HCT116 (cell line): ENCODE measurements around the gene RASSF5.

Source experiments
- CEBPB ChIP-seq: IDR thresholded peaks from 2 replicates; pipeline ENCODE4 v1.6.1; 2012; ENCODE audit warnings: low read depth
- EZH2 ChIP-seq: fragments of 200-600 bp; sonication (generic); IDR thresholded peaks from 2 replicates; pipeline ENCODE4 v1.6.1; 2017; ENCODE audit warnings: antibody characterized with exemption, mixed run types
- EZH2phosphoT487 ChIP-seq: fragments of 200-600 bp; IDR thresholded peaks from 2 replicates; pipeline ENCODE4 v1.6.1; 2018; ENCODE audit warnings: antibody characterized with exemption, borderline replicate concordance
- JUND ChIP-seq: IDR thresholded peaks from 2 replicates; pipeline ENCODE4 v1.6.1; 2012
- POLR2A ChIP-seq: IDR thresholded peaks from 2 replicates; pipeline ENCODE4 v1.7.0; 2011; ENCODE audit warnings: borderline replicate concordance; ENCODE audit not compliant: insufficient read depth, insufficient read length; ENCODE audit errors: extremely low read depth
- POLR2AphosphoS5 ChIP-seq: IDR thresholded peaks from 2 replicates; pipeline ENCODE4 v1.6.1; 2011; ENCODE audit warnings: mild to moderate bottlenecking, low read depth, low read length, moderate library complexity
- RAD21 ChIP-seq: IDR thresholded peaks from 2 replicates; pipeline ENCODE4 v1.6.1; 2012; ENCODE audit warnings: low read depth, mild to moderate bottlenecking
- TCF7L2 ChIP-seq: IDR thresholded peaks from 2 replicates; pipeline ENCODE4 v1.7.0; 2011; ENCODE audit warnings: borderline replicate concordance, inconsistent platforms; ENCODE audit not compliant: insufficient read depth, insufficient read length; ENCODE audit errors: extremely low read depth
- TF ChIP-seq, protein P1 (sequence below), 3 experiments: fragments of 200-600 bp in 1 of 3; sonication (generic) in 1 of 3; IDR thresholded peaks in 2 of 3; conservative IDR thresholded peaks in 1 of 3; 2 replicates each; pipeline ENCODE4 v1.5.1; 2012 to 2017; ENCODE audit warnings: low read depth in 2 of 3, low read length in 2 of 3, antibody characterized with exemption in 1 of 3, borderline replicate concordance in 1 of 3, control low read depth in 1 of 3, mild to moderate bottlenecking in 1 of 3, mixed read lengths in 1 of 3, mixed run types in 1 of 3, moderate library complexity in 1 of 3; ENCODE audit not compliant: insufficient read depth in 1 of 3
- TF ChIP-seq, protein P2 (sequence below): IDR thresholded peaks from 2 replicates; pipeline ENCODE4 v1.6.1; 2012

GRCh38 chr1:206497363-206497762 lies 10.0 kb upstream of the RASSF5 start:
- TF ChIP-seq, protein P1, sequence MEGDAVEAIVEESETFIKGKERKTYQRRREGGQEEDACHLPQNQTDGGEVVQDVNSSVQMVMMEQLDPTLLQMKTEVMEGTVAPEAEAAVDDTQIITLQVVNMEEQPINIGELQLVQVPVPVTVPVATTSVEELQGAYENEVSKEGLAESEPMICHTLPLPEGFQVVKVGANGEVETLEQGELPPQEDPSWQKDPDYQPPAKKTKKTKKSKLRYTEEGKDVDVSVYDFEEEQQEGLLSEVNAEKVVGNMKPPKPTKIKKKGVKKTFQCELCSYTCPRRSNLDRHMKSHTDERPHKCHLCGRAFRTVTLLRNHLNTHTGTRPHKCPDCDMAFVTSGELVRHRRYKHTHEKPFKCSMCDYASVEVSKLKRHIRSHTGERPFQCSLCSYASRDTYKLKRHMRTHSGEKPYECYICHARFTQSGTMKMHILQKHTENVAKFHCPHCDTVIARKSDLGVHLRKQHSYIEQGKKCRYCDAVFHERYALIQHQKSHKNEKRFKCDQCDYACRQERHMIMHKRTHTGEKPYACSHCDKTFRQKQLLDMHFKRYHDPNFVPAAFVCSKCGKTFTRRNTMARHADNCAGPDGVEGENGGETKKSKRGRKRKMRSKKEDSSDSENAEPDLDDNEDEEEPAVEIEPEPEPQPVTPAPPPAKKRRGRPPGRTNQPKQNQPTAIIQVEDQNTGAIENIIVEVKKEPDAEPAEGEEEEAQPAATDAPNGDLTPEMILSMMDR (IDR thresholded peaks at IDR 0.05 in 2 of 3, conservative IDR thresholded peaks at IDR 0.05 in 1 of 3; ENCODE audit: borderline replicate concordance in 1 of 3, insufficient read depth in 1 of 3, low read depth in 2 of 3, low read length in 2 of 3) = no peak
- no peak for TF ChIP-seq EZH2
- TF ChIP-seq, protein P2, sequence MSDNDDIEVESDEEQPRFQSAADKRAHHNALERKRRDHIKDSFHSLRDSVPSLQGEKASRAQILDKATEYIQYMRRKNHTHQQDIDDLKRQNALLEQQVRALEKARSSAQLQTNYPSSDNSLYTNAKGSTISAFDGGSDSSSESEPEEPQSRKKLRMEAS = no peak
- TF ChIP-seq EZH2phosphoT487 = no peak
- no peak for TF ChIP-seq POLR2A
- no peak for TF ChIP-seq CEBPB
- TF ChIP-seq POLR2AphosphoS5 = no peak
- no peak for TF ChIP-seq TCF7L2
- no peak for TF ChIP-seq RAD21
- no peak for TF ChIP-seq JUND
